Activated CD4-positive, CD25-positive, alpha-beta regulatory T cell treated with anti-CD3 and anti-CD28 coated beads, Interleukin-2, amount 50 U/mL, for 24 hours (primary cell): ENCODE data around the gene PRLHR.

Experiments used
- ATAC-seq, 2 donors: fragments of 150-1000 bp; cut with Tn5 transposase; one replicate each; pipeline ENCODE4 v1.10.0; 2021; ENCODE audit warnings: mild to moderate bottlenecking in 1 of 2, moderate library complexity in 1 of 2

The PRLHR gene

GRCh38 chr10:118586911-118587310, 8.5 kb downstream of the PRLHR start:
- ATAC-seq = no peak

GRCh38 chr10:118585794-118586193, 9.7 kb downstream of the PRLHR start:
- no peak for ATAC-seq

DNA sequence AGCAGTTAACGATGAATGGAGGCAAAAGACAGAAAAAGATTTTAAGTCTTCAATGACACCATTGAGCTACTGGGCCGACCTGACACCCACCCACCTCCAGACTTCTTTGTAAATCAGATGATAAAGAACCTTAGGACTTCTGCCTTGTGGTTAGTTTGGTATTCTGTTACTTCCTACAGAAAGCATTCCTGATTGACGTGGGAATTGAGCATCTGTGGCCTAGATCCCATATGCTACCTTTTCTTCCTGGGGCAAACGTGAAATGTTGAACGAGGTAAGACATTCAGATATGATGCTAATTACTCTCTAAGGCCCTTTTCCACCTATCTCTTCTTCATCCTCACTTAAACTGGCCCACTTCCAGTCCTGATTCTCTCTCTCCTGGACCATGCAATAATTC, 10.2 kb downstream of the PRLHR start:
- no peak for ATAC-seq

GRCh38 chr10:118584181-118584954, 11.1 kb downstream of the PRLHR start:
- ATAC-seq = no peak

GRCh38 chr10:118583611-118584010, 11.8 kb downstream of the PRLHR start:
- ATAC-seq = no peak

GRCh38 chr10:118582511-118582910, 12.9 kb downstream of the PRLHR start:
- ATAC-seq = no peak

DNA sequence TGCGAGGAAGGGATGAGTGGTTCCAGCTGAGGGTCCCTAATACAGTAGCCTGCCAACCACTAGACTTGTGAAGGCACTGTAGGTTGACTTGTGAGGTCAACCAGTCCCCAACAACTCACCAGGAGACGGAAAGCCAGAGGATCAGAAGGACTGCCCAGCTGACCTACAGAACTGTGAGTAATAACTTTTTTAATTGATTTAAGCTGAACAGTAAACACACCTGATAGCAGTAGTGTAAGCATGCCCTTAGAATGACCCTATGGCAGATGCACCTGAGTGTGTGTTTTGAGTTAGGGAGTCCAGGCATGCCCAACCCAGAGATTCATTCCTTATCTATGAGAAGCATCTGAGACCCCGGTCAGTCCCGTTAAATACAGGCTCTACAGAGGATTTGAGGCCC, 14.1 kb downstream of the PRLHR start:
- ATAC-seq = no peak

DNA sequence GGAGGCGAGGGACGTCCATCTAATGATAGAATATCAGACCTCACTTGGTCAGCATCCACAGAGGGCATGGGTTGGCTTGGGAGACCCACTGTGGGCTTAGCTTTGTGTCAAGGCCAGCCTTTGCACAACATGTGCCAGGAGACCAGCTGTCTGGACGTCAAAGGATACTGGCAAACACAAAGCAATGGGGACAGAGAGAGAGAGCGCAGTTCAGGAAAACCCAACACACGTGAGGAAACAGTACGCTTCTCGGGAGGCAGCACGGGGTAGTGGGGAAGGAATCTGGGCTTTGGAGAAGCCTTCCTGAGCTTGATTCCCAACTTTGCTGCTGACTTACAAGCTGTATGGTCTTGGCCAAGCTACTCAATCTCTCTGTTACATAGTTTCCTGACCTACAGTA, 14.7 kb downstream of the PRLHR start:
- ATAC-seq = no peak

GRCh38 chr10:118573512-118573911, 21.9 kb downstream of the PRLHR start:
- no peak for ATAC-seq

GRCh38 chr10:118572256-118573041, 23.0 kb downstream of the PRLHR start:
- ATAC-seq = no peak

- no peak for ATAC-seq
Measured at GRCh38 chr10:118571123-118571522, 24.3 kb downstream of the PRLHR start.

DNA sequence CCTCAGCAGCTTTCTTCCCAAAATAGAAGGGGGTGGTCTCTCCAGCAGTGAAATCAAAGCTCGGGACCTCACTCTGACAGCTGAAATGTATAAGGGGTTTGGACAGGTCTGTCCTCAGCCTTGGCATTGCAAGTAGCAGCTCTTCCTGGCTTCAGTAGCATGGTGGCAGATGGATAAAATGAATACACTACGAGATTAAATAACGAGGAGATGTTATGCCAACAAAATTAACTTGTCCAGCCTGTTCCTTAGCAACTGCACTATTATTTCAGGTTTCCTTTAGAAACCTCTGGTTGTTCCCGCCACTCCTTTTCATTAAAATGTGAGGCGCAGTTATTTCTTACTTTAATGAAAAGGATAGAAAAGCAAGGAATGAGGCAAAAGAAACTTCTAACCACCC, 24.9 kb downstream of the PRLHR start:
- no peak for ATAC-seq

- no peak for ATAC-seq
Measured at GRCh38 chr10:118569882-118570252, 25.6 kb downstream of the PRLHR start.

- ATAC-seq = no peak
Measured at GRCh38 chr10:118569241-118569881, 26.1 kb downstream of the PRLHR start.

- ATAC-seq = peak in 1 of 2 donors; percentile 56
Measured at GRCh38 chr10:118568327-118568848, 27.1 kb downstream of the PRLHR start.

GRCh38 chr10:118567701-118568248, 27.7 kb downstream of the PRLHR start:
- no peak for ATAC-seq

DNA sequence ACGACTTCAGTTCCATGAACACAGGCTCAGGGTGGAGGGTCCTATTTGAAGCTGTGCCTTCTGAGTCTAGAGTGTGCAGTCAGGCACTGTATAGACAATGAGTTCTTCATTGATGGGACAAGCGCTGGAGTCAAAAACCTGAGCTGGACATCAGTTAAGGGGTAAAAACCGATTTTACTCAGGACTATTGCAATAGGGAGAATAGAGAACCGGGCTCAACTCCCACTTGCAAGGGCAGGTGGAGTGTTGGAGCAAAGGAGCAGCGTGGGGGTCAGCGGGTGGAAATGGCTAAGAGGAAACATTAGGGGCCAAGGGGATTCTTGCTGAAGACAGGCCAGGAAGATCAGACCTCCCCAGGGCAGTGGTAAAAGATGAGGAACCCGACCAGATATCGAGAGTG, 28.5 kb downstream of the PRLHR start:
- ATAC-seq = no peak

GRCh38 chr10:118565301-118566075, 30.0 kb downstream of the PRLHR start:
- no peak for ATAC-seq

GRCh38 chr10:118564652-118565051, 30.8 kb downstream of the PRLHR start:
- no peak for ATAC-seq

GRCh38 chr10:118564114-118564513, 31.3 kb downstream of the PRLHR start:
- ATAC-seq = no peak

GRCh38 chr10:118563373-118563890, 32.0 kb downstream of the PRLHR start:
- no peak for ATAC-seq

GRCh38 chr10:118562851-118563250, 32.6 kb downstream of the PRLHR start:
- ATAC-seq = no peak
